ENCODE measurements around the gene RHBDD1. TPM values are rescaled to one million over a fixed set of nuclear protein-coding genes. Genes with fewer than 3 reads are reported as not detected.

RHBDD1 gene, protein sequence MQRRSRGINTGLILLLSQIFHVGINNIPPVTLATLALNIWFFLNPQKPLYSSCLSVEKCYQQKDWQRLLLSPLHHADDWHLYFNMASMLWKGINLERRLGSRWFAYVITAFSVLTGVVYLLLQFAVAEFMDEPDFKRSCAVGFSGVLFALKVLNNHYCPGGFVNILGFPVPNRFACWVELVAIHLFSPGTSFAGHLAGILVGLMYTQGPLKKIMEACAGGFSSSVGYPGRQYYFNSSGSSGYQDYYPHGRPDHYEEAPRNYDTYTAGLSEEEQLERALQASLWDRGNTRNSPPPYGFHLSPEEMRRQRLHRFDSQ
- total RNA-seq (10 to 100 TPM; 43.8 to 47.1 TPM), total RNA-seq (24.8 to 62.1 (median 42.6) reads per million in 172 experiments)
- polyA plus RNA-seq (2013, experiment 1 of 2): 17.1 TPM
- polyA plus RNA-seq (2013, experiment 2 of 2): 16.8 TPM

DNA sequence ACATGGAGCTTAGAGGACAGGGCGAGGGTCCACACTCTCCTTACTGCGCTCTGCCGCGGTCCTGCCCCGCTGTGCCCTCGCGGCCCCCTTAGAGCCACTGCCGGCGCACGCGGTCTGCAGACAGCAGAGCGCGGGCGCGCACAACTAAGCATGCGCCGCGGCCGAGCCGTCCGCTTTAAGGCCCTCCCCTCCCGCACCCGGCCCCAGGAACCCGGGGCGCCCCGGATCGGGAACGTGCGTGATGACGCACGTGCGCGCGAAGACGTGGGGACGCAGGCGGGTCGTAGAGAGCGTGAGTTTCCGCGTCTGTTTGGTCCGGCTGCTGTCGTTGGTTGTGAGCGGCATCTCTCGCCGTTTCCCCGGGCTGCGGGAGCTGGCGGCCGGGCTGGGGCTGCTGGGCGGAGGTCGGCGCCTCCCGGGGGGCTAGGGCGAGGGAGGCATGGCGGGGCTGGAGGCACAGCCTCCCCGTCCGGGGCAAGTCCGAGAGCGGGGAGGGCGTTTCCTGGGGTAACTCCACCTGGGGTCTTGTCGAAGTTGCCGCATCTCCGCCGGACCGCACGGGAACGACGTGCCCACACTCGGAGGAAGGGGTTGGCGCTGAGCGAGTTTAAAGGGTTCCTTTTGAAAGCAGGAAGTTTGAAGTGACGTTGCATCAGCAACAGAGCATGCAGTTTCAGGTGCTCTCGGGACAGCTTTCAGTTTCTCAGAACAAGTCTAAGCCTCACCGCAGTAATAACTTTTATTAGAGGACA is at the start of gene RHBDD1:
RHBDD1 (plus strand) TSS at position 259 of the 752 bp plus-strand sequence. CDS start 28,640 bp downstream, outside the sequence.
- peaks cover 73% of the 10 kb centered on the region for H3K4me1 Mint-ChIP-seq (ENCODE audit: low read depth)

DNA sequence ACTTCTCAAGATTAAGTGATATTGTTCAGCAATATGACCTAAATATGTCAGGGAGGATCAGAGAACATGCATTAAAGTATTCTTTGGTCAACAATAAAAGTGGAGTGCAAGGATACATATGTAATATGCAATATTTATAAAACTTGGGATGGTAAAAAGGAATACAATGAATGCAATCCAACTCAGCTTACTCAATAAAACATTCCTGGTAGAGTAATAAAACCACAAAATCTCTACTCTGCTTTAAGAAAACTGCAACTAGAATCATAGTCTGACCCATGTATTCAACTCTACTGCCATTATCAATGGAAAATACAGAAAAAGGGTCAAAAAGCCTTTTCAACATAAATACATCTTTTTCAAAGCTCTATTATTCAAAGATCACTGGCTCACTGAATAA is 47.8 kb upstream of the RHBDD1 start:
- Mint-ChIP-seq H3K36me3 (ENCODE audit: low read depth) (peaks cover 5% of the 10 kb centered on the region), H3K27me3 (no peaks in the 10 kb centered on the region), H3K4me1 (ENCODE audit: low read depth) (peaks cover 20% of the 10 kb centered on the region), H3K27ac (no peak overlapping the region), H3K4me3 (no peak overlapping the region), H3K9me3 (no peaks in the 10 kb centered on the region)
- no peak overlapping the region for H3K27ac ChIP-seq (ENCODE audit: low read depth in 1 of 2, low read length in 2 of 2)
- peaks cover 20% of the 10 kb centered on the region for H3K4me1 ChIP-seq (ENCODE audit: insufficient read depth, low read length)
- POLR2A ChIA-PET: interaction anchor here (2.2 to 3.8 kb wide), 2 partner anchors 12 to 48 kb away, joined by 12 to 25 read pairs; partner anchors contain the start of genes IRS1 and RHBDD1
- no peak overlapping the region for H3K4me3 ChIP-seq (ENCODE audit: low read length)
- no peaks in the 10 kb centered on the region for H3K9me3 ChIP-seq (ENCODE audit: control insufficient read depth in 1 of 2, insufficient read depth in 1 of 2, low read length in 2 of 2)
- no peaks in the 10 kb centered on the region for H3K36me3 ChIP-seq (ENCODE audit: insufficient read depth, low read length)
- ATAC-seq (ENCODE audit: poor library complexity) (no peak), DNase-seq (no peak)
- CTCF ChIA-PET: interaction anchor here (0.7 to 1.3 kb wide), 4 partner anchors 12 to 27 kb away, joined by 3 to 8 read pairs (median 4); partner anchors contain the start of gene IRS1
- intact Hi-C loops (cut with DNase I, micrococcal nuclease): no loop called here
- H3K27me3 ChIP-seq (ENCODE audit: control insufficient read depth in 1 of 2, insufficient read depth in 2 of 2, low read length in 2 of 2): no peaks in the 10 kb centered on the region
- TF ChIP-seq, protein P1, sequence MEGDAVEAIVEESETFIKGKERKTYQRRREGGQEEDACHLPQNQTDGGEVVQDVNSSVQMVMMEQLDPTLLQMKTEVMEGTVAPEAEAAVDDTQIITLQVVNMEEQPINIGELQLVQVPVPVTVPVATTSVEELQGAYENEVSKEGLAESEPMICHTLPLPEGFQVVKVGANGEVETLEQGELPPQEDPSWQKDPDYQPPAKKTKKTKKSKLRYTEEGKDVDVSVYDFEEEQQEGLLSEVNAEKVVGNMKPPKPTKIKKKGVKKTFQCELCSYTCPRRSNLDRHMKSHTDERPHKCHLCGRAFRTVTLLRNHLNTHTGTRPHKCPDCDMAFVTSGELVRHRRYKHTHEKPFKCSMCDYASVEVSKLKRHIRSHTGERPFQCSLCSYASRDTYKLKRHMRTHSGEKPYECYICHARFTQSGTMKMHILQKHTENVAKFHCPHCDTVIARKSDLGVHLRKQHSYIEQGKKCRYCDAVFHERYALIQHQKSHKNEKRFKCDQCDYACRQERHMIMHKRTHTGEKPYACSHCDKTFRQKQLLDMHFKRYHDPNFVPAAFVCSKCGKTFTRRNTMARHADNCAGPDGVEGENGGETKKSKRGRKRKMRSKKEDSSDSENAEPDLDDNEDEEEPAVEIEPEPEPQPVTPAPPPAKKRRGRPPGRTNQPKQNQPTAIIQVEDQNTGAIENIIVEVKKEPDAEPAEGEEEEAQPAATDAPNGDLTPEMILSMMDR (IDR thresholded peaks at IDR 0.05): no peak

More for the DNA sequence above, at the start of gene RHBDD1:
- peak within 1 kb of the TSS; percentile 96 to 99 for H3K27ac ChIP-seq (ENCODE audit: low read depth in 1 of 2, low read length in 2 of 2)
- DNase-seq: peak; percentile 86 to 98 (median 93)
- Mint-ChIP-seq H3K27ac (peak within 1 kb of the TSS; percentile 100), H3K9me3 (no peaks in the 10 kb centered on the region), H3K27me3 (no peaks in the 10 kb centered on the region), H3K4me3 (peak within 1 kb of the TSS; percentile 98), H3K36me3 (ENCODE audit: low read depth) (peaks cover 18% of the 10 kb centered on the region)
- no peaks in the 10 kb centered on the region for H3K27me3 ChIP-seq (ENCODE audit: control insufficient read depth in 1 of 2, insufficient read depth in 2 of 2, low read length in 2 of 2)
- POLR2A ChIA-PET: interaction anchor here (0.6 to 3.1 kb wide), 19 partner anchors 9 to 653 kb away, joined by 3 to 38 read pairs (median 5); partner anchors contain the start of genes IRS1 and MFF
- CTCF ChIA-PET: interaction anchor here (1.1 to 2.8 kb wide), 4 partner anchors 13 to 38 kb away, joined by 4 to 10 read pairs (median 5); partner anchors contain the start of gene IRS1
- TF ChIP-seq, protein P1 (IDR thresholded peaks at IDR 0.05): no peak
- H3K36me3 ChIP-seq (ENCODE audit: insufficient read depth, low read length): no peaks in the 10 kb centered on the region
- H3K4me3 ChIP-seq (ENCODE audit: low read length): peak within 1 kb of the TSS; percentile 75
- H3K4me1 ChIP-seq (ENCODE audit: insufficient read depth, low read length): peaks cover 41% of the 10 kb centered on the region
- intact Hi-C loops (cut with DNase I, micrococcal nuclease): loop anchor here (1.0 to 10.0 kb wide), 6 partner anchors 35 to 639 kb away; partner anchors contain the start of genes MFF (in 2 of the 2) and AGFG1 (in 1 of the 2)
- peak; percentile 80 for ATAC-seq (ENCODE audit: poor library complexity)
- no peaks in the 10 kb centered on the region for H3K9me3 ChIP-seq (ENCODE audit: control insufficient read depth in 1 of 2, insufficient read depth in 1 of 2, low read length in 2 of 2)

DNA sequence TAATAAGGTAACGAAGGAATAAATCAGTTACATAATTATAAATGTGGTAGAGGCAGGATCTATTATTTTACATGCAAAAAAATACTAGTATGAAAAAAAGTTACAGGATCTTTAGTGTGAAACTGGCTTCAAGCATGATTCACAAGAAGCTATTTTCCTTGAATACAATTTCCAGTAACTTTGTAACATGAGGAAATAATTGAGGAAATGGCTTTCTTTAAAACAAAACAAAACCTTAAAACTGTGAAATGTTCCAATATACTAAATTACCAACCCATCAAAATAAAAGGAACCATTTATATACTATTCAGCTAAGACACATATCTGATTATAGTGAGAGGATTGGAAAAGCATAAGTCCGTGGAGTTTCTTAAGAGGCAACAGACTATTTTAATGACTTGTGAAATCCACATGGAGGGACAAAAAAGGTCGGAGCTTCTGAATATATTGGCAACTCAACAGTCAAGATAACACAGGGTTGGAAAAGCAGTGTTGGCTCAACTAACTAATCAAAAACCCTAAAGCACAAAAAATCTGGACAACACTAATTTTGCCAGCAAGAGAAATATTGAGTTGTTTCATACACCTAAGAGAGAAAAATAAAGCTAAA is 46.9 kb upstream of the RHBDD1 start:
- CTCF ChIA-PET: interaction anchor here (0.7 to 1.4 kb wide), 4 partner anchors 11 to 16 kb away, joined by 3 to 8 read pairs (median 4); partner anchors contain the start of gene IRS1
- ATAC-seq (ENCODE audit: poor library complexity) (no peak), DNase-seq (no peak)
- Mint-ChIP-seq H3K9me3 (no peaks in the 10 kb centered on the region), H3K4me1 (ENCODE audit: low read depth) (peaks cover 24% of the 10 kb centered on the region), H3K36me3 (ENCODE audit: low read depth) (peaks cover 5% of the 10 kb centered on the region), H3K27me3 (no peaks in the 10 kb centered on the region), H3K27ac (peak overlapping the region; percentile 97), H3K4me3 (no peak overlapping the region)
- Histone ChIP-seq H3K27ac (ENCODE audit: low read depth in 1 of 2, low read length in 2 of 2) (no peak overlapping the region), H3K36me3 (ENCODE audit: insufficient read depth, low read length) (no peaks in the 10 kb centered on the region), H3K27me3 (ENCODE audit: control insufficient read depth in 1 of 2, insufficient read depth in 2 of 2, low read length in 2 of 2) (no peaks in the 10 kb centered on the region), H3K4me1 (ENCODE audit: insufficient read depth, low read length) (peaks cover 20% of the 10 kb centered on the region), H3K4me3 (ENCODE audit: low read length) (no peak overlapping the region), H3K9me3 (ENCODE audit: control insufficient read depth in 1 of 2, insufficient read depth in 1 of 2, low read length in 2 of 2) (no peaks in the 10 kb centered on the region)
- POLR2A ChIA-PET: interaction anchor here (0.7 to 3.8 kb wide), 4 partner anchors 11 to 900 kb away, joined by 3 to 25 read pairs (median 9); partner anchors contain the start of genes IRS1 and RHBDD1
- TF ChIP-seq, protein P1 (IDR thresholded peaks at IDR 0.05): no peak
- intact Hi-C loops (cut with DNase I, micrococcal nuclease): no loop called here

Measured in CD4-positive, alpha-beta T cell (primary cell).